Epithelial cell of prostate (primary cell): Measurements from ENCODE around the gene RASA2.
A peak's percentile ranks its signal among the peaks of the same experiment; 100 is the strongest.
"Not testable (repeated sequence)": the region's sequence is repeated elsewhere in the genome, so short reads cannot be mapped to it uniquely, and the experiment has no call there.

Source experiments
- DNase-seq: peaks from one replicate; pipeline ENCODE4 v3.0.0-alpha.2; 2011; ENCODE audit warnings: low read depth, low spot score
- H3K27ac ChIP-seq: fragments of 450-650 bp; 2 replicates; pipeline ENCODE4 v1.5.1; 2017; ENCODE audit warnings: mild to moderate bottlenecking

RASA2 gene

GRCh38 chr3:141489203-141489602, 2.4 kb downstream of the RASA2 start:
- H3K27ac ChIP-seq: no peak overlapping the region
- no peak for DNase-seq

- H3K27ac ChIP-seq: no peak overlapping the region
- DNase-seq: no peak
Observed at GRCh38 chr3:141491081-141491480, 4.3 kb downstream of the RASA2 start.

GRCh38 chr3:141491929-141492328, 5.1 kb downstream of the RASA2 start:
- DNase-seq: no peak
- no peak overlapping the region for H3K27ac ChIP-seq

GRCh38 chr3:141493184-141493583, 6.4 kb downstream of the RASA2 start:
- DNase-seq: no peak

GRCh38 chr3:141497589-141497988, 10.8 kb downstream of the RASA2 start:
- DNase-seq, H3K27ac ChIP-seq: not testable (repeated sequence)

More at GRCh38 chr3:141493184-141493583, 6.4 kb downstream of the RASA2 start:
- H3K27ac ChIP-seq: no peak overlapping the region

GRCh38 chr3:141498598-141499223, 11.9 kb downstream of the RASA2 start:
- DNase-seq: no peak
- H3K27ac ChIP-seq: no peak overlapping the region

- DNase-seq: no peak
Observed at GRCh38 chr3:141499284-141499683, 12.5 kb downstream of the RASA2 start.

GRCh38 chr3:141499965-141500364, 13.1 kb downstream of the RASA2 start:
- H3K27ac ChIP-seq: no peak overlapping the region
- no peak for DNase-seq

More at GRCh38 chr3:141499284-141499683, 12.5 kb downstream of the RASA2 start:
- H3K27ac ChIP-seq: no peak overlapping the region

GRCh38 chr3:141500397-141500796, 13.6 kb downstream of the RASA2 start:
- no peak overlapping the region for H3K27ac ChIP-seq
- DNase-seq: no peak

GRCh38 chr3:141505166-141505565, 18.3 kb downstream of the RASA2 start:
- H3K27ac ChIP-seq: peak overlapping the region; percentile 29
- DNase-seq: no peak

- H3K27ac ChIP-seq: peak overlapping the region; percentile 29
- no peak for DNase-seq
Observed at GRCh38 chr3:141506071-141506470, 19.2 kb downstream of the RASA2 start.

GRCh38 chr3:141507392-141508066, 20.7 kb downstream of the RASA2 start:
- no peak for DNase-seq
- no peak overlapping the region for H3K27ac ChIP-seq

GRCh38 chr3:141508067-141508436, 21.2 kb downstream of the RASA2 start:
- no peak overlapping the region for H3K27ac ChIP-seq
- DNase-seq: no peak

- no peak overlapping the region for H3K27ac ChIP-seq
- no peak for DNase-seq
Observed at GRCh38 chr3:141511361-141511760, 24.5 kb downstream of the RASA2 start.

GRCh38 chr3:141514382-141514781, 27.6 kb downstream of the RASA2 start:
- no peak overlapping the region for H3K27ac ChIP-seq
- DNase-seq: no peak

GRCh38 chr3:141519587-141519986, 32.8 kb downstream of the RASA2 start:
- DNase-seq: no peak
- H3K27ac ChIP-seq: no peak overlapping the region

GRCh38 chr3:141521781-141522180, 35.0 kb downstream of the RASA2 start:
- no peak overlapping the region for H3K27ac ChIP-seq
- no peak for DNase-seq

GRCh38 chr3:141523615-141524375, 37.0 kb downstream of the RASA2 start:
- H3K27ac ChIP-seq: peak overlapping the region; percentile 8
- peak; percentile 34 for DNase-seq

GRCh38 chr3:141524988-141525387, 38.2 kb downstream of the RASA2 start:
- H3K27ac ChIP-seq: no peak overlapping the region
- DNase-seq: no peak

GRCh38 chr3:141525814-141526213, 39.0 kb downstream of the RASA2 start:
- no peak overlapping the region for H3K27ac ChIP-seq
- DNase-seq: no peak

- DNase-seq: peak; percentile 3
- H3K27ac ChIP-seq: no peak overlapping the region
Observed at GRCh38 chr3:141526709-141527108, 39.9 kb downstream of the RASA2 start.
